D721Med (cell line): ENCODE data around the gene MYCBP.

ENCODE experiments used
- DNase-seq: peaks from one replicate; pipeline ENCODE4 v3.0.0; 2011; ENCODE audit warnings: low spot score; ENCODE audit not compliant: insufficient read length
- FAIRE-seq: peaks from 2 replicates; lab custom pipeline; 2011; peaks lifted over from hg19 to GRCh38; lab: Jason Lieb, UNC
- TF ChIP-seq, protein P1 (sequence below): IDR thresholded peaks from 2 replicates; pipeline ENCODE4 v1.5.1; 2012; ENCODE audit warnings: mild to moderate bottlenecking, control low read depth; ENCODE audit not compliant: insufficient read depth; ENCODE audit errors: missing control alignments

MYCBP gene

DNA sequence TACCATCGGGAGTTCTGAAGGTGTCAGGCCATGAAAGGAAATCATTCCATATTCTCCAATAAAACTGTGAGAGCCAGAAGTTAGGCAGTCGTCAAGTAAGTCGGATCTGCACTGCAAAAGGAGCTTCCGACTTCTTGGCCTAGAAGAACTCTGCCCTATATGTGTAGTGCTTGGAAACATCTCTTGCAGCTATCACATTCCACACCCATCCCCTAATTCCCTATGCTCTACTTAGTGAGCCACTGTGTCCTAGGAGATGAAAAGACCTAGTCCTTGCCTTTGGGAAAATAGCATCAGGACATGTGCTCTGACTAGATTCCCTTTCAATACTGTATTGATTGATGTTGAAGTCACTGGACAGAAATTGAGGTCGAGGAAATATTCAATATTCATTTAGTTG, 16.4 kb upstream of the MYCBP start:
- DNase-seq (no peak), FAIRE-seq (no peak)
- TF ChIP-seq, protein P1, sequence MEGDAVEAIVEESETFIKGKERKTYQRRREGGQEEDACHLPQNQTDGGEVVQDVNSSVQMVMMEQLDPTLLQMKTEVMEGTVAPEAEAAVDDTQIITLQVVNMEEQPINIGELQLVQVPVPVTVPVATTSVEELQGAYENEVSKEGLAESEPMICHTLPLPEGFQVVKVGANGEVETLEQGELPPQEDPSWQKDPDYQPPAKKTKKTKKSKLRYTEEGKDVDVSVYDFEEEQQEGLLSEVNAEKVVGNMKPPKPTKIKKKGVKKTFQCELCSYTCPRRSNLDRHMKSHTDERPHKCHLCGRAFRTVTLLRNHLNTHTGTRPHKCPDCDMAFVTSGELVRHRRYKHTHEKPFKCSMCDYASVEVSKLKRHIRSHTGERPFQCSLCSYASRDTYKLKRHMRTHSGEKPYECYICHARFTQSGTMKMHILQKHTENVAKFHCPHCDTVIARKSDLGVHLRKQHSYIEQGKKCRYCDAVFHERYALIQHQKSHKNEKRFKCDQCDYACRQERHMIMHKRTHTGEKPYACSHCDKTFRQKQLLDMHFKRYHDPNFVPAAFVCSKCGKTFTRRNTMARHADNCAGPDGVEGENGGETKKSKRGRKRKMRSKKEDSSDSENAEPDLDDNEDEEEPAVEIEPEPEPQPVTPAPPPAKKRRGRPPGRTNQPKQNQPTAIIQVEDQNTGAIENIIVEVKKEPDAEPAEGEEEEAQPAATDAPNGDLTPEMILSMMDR: no peak

DNA sequence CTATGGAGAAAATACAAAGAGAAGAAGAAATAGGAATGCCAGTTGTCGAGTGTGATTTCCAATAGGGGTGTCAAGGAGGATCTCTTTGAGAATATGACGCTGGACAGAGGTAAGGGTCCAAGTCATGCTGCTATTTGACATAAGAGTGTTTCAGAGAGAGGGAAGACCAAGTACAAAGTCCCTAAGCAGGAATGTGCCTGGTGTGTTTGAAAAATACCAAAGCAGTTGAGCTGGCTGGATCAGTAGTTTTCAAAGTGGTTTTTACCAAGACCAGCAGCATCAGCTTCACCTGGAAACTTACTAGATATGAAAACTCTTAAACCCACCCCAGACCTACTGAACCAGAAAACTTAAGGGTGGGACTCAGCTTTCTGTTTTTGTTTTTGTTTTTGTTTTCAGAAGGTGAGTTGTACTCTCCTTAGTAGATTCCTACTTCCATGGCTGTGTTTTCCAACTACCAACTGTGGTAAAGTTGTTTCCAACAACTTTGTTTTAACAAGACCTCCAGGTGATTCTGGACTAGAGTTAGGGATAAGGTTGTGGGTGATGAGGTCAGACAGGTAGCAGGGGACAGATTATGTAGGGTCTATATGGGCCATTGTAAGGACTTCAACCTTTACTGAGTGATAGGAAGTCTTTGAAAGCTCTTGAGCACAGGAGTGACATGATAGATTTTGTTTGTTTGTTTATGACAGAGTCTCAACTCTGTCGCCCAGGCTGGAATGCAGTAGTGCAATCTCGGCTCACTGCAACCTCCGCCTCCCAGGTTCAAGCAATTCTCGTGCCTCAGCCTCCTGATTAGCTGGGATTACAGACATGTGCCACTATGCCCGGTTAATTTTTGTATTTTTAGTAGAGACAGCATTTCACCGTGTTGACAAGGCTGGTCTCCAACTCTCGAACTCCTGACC, 15.5 kb upstream of the MYCBP start:
- no peak for FAIRE-seq
- no peak for DNase-seq
- TF ChIP-seq, protein P1: no peak

DNA sequence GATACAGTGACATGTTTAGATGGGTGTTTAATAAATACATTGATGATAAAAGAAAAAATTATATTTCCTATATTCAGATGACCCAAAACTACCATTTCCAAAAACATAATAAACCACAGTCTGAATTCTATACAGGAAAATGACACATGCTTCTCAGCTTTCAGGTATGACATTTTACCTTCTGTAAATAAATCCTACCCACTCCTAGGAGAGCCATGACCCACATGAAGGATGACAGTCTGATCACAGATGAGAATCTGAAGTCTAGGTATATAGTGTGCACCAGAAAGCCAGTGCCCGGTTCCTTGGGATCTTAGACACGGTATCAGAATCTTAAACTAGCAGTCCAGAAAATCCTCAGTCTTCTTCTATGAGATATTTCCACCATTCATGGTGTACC, 11.9 kb upstream of the MYCBP start:
- no peak for DNase-seq
- no peak for FAIRE-seq
- TF ChIP-seq, protein P1: no peak

DNA sequence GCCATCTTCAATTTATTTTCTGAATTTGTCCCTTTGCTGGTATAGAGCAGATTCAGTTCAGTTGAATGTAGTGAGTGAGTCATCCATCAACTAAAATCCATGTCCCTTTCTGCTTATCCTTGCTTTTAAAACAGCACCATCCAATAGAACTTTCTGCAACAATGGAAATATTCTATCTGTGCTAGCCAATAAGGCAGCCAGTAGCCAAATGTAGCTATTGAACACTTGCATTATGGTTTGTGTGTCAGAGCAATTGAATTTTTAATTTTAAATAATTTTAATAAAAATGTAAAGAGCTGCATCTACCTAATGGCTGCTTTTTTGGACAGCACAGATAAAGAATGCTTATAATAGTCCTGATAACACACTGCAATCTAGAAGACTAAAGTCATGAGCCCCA, 8.3 kb upstream of the MYCBP start, which contains the start of gene GJA9:
TSS of gene GJA9 (minus strand) at position 101 of the 400 bp plus-strand sequence. CDS start 5,489 bp downstream, outside the sequence.
- FAIRE-seq: no peak
- TF ChIP-seq, protein P1: no peak
- no peak for DNase-seq

DNA sequence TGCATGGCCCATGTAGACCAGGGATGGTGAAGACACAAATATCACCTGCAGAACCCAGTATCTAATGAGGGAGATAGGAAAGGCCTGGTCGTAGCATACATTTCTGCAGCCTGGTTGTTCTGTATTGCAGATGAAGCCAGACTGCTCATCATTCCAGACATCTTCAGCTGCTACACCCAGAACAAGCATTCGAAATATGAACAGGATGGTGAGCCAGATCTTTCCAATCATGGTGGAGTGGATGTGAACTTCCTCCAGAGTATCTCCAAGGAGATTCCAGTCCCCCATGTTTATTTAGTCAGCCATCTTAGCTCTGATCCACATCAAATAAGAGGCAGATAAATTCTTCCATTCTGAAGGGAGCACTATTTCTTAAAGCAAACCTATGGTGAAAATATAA, 2.7 kb upstream of the MYCBP start:
- no peak for FAIRE-seq
- DNase-seq: no peak
- TF ChIP-seq, protein P1: no peak

GRCh38 chr1:38872401-38873026, 634 bp downstream of the MYCBP start:
- DNase-seq: no peak
- FAIRE-seq: no peak
- TF ChIP-seq, protein P1: no peak
